Upper lobe of left lung (tissue), 6 donors: Measurements from ENCODE around the gene ZCCHC7. TPM values are rescaled to one million over a fixed set of nuclear protein-coding genes. Genes with fewer than 3 reads are reported as not detected.
"Not testable (repeated sequence)": the region's sequence is repeated elsewhere in the genome, so short reads cannot be mapped to it uniquely, and the experiment has no call there.

Source experiments
- ATAC-seq, 2 donors: fragments of 200-7000 bp; cut with Tn5 transposase; one replicate each; pipeline ENCODE4 v1.9.1; 2022; ENCODE audit warnings: mild to moderate bottlenecking in 2 of 2, moderate library complexity in 2 of 2; ENCODE audit not compliant: low FRiP score in 2 of 2
- DNase-seq, 2 donors: peaks; one replicate each; pipeline ENCODE4 v3.0.0-alpha.2; 2019 to 2020
- H3K27ac ChIP-seq, 4 donors: fragments of 200-600 bp; sonication (generic); one replicate each; pipeline ENCODE4 v1.5.1; 2016 to 2019
- H3K27me3 ChIP-seq, 4 donors: fragments of 200-600 bp; sonication (generic); one replicate each; pipeline ENCODE4 v1.5.1; 2017 to 2019
- H3K36me3 ChIP-seq, 4 donors: fragments of 200-600 bp; sonication (generic); one replicate each; pipeline ENCODE4 v1.5.1; 2016 to 2019
- H3K4me1 ChIP-seq, 4 donors: fragments of 200-600 bp; sonication (generic); one replicate each; pipeline ENCODE4 v1.5.1; 2018 to 2019
- H3K4me3 ChIP-seq, 4 donors: fragments of 200-600 bp; sonication (generic); one replicate each; pipeline ENCODE4 v1.5.1; 2017 to 2019; ENCODE audit warnings: mild to moderate bottlenecking in 2 of 4, moderate library complexity in 1 of 4
- H3K9me3 ChIP-seq, 4 donors: fragments of 200-600 bp; sonication (generic); one replicate each; pipeline ENCODE4 v1.5.1; 2018 to 2019
- EP300 ChIP-seq, 4 donors: sonication (generic); formaldehyde crosslinking; IDR thresholded peaks; one replicate each; pipeline ENCODE4 v1.5.1; 2017; ENCODE audit warnings: antibody characterized with exemption in 4 of 4, control low read depth in 2 of 4
- POLR2A ChIP-seq, 4 donors: fragments of 450-650 bp; IDR thresholded peaks; one replicate each; pipeline ENCODE4 v1.5.1; 2016 to 2017; ENCODE audit warnings: antibody characterized with exemption in 4 of 4, mild to moderate bottlenecking in 2 of 4
- POLR2AphosphoS5 ChIP-seq, 2 donors: sonication (generic); formaldehyde crosslinking; IDR thresholded peaks; one replicate each; pipeline ENCODE4 v1.5.1; 2017; ENCODE audit warnings: antibody characterized with exemption in 2 of 2
- WGBS, 2 donors: methylation state at CpG; one replicate each; pipeline ENCODE4 v1.1.5; 2017 to 2018; 5-methylcytosine and 5-hydroxymethylcytosine counted together
- total RNA-seq, 6 donors: library from RNA; depleted of rRNA in 4 of 6; stranded (reverse); fragments of >200 nt in 4 of 6; gene quantifications; one replicate each; pipeline versions ENCODE4 v1.1.0 to v1.2.1, GENCODE V29; 2016 to 2021
- TF ChIP-seq, protein P1 (sequence below), 6 experiments: fragments of 450-650 bp in 4 of 6; fragments of 200-600 bp in 2 of 6; sonication (generic) in 2 of 6; IDR thresholded peaks; one replicate each; pipeline ENCODE4 v1.5.1; 2016 to 2019; ENCODE audit warnings: antibody characterized with exemption in 6 of 6
- donor health status: DM: no; HTN: no; CAD: no; lungs with moderate emphysema.
- donor health status: DM: no; HTN: yes; CAD: no; lungs with severe emphysema.

The ZCCHC7 gene
- total RNA-seq, 6 donors from 2014 or later = 11.1 to 44.0 (median 18.7) TPM

DNA sequence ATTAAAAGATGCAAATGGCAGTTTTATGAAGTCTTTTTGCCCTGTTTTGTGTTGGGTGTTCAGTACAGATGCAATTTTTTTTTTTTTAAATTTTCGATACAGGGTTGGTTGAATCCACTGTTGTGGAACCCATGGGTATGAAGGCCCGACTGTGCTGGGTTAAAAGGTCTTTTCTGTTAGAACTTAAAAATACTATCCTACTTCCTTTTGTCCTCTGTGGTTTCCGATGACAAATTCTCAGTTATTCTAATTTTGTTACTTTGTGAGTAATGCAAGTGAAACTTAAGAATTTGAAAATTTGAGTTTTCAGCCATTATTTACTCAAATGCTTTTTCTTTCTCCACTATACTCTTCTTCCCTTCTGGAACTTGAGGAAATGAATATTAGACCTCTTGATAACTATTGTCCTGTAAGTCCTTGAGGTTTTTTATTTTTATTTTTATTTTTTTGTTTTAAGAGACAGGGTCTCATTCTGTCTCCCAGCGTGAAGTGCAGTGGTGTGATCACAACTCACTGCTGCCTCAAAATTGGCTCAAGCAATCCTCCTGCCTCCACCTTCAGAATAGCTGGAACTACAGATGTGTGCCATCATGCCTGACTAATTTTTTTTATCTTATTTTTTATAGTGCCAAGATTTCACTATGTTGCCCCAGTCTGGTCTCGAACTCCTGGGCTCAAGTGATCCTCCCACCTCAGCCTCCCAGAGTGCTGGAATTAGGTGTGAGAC, 67.5 kb downstream of the ZCCHC7 start:
- no peaks in the 10 kb centered on the region for H3K27me3 ChIP-seq
- H3K4me1 ChIP-seq = no peaks in the 10 kb centered on the region
- no peak for ATAC-seq
- DNase-seq = no peak
- peaks cover 0 to 4% (median 1%) of the 10 kb centered on the region in 4 donors for H3K36me3 ChIP-seq
- no peak overlapping the region for H3K4me3 ChIP-seq
- H3K27ac ChIP-seq = no peak overlapping the region
- TF ChIP-seq EP300 (IDR thresholded peaks at IDR 0.05) = no peak
- TF ChIP-seq POLR2AphosphoS5 (IDR thresholded peaks at IDR 0.05) = no peak
- TF ChIP-seq POLR2A (IDR thresholded peaks at IDR 0.05) = no peak
- TF ChIP-seq, protein P1, sequence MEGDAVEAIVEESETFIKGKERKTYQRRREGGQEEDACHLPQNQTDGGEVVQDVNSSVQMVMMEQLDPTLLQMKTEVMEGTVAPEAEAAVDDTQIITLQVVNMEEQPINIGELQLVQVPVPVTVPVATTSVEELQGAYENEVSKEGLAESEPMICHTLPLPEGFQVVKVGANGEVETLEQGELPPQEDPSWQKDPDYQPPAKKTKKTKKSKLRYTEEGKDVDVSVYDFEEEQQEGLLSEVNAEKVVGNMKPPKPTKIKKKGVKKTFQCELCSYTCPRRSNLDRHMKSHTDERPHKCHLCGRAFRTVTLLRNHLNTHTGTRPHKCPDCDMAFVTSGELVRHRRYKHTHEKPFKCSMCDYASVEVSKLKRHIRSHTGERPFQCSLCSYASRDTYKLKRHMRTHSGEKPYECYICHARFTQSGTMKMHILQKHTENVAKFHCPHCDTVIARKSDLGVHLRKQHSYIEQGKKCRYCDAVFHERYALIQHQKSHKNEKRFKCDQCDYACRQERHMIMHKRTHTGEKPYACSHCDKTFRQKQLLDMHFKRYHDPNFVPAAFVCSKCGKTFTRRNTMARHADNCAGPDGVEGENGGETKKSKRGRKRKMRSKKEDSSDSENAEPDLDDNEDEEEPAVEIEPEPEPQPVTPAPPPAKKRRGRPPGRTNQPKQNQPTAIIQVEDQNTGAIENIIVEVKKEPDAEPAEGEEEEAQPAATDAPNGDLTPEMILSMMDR (IDR thresholded peaks at IDR 0.05) = no peak
- H3K9me3 ChIP-seq = no peaks in the 10 kb centered on the region
- 81 to 84% methylated on average over 5 of the region's 5 CpGs for WGBS, 2 donors

DNA sequence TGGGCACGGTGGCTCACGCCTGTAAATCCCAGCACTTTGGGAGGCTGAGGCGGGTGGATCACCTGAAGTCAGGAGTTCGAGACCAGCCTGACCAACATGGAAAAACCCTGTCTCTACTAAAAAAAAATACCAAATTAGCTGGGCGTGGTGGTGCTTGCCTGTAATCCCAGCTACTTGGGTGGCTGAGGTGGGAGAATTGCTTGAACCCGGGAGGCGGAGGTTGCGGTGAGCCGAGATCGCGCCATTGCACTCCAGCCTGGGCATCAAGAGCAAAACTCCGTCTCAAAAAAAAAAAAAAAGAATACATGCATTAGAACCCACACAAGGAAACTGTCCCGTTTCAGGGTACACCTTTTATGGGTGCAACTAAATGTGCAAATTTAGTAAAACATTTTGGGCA, 70.4 kb downstream of the ZCCHC7 start:
- DNase-seq, H3K9me3 ChIP-seq, ATAC-seq, H3K27me3 ChIP-seq, H3K4me3 ChIP-seq, H3K36me3 ChIP-seq, H3K27ac ChIP-seq, H3K4me1 ChIP-seq: not testable (repeated sequence)
- 94 to 98% methylated on average over 13 of the region's 13 CpGs for WGBS, 2 donors

- no peak for ATAC-seq
- Histone ChIP-seq H3K27me3 (no peaks in the 10 kb centered on the region), H3K36me3 (peaks cover 0 to 4% (median 3%) of the 10 kb centered on the region in 4 donors), H3K4me3 (no peak overlapping the region), H3K9me3 (no peaks in the 10 kb centered on the region), H3K27ac (no peak overlapping the region), H3K4me1 (no peaks in the 10 kb centered on the region)
- 91 to 97% methylated on average over 4 of the region's 4 CpGs for WGBS, 2 donors
- no peak for DNase-seq
- TF ChIP-seq EP300 (IDR thresholded peaks at IDR 0.05) (no peak), POLR2A (IDR thresholded peaks at IDR 0.05) (no peak), POLR2AphosphoS5 (IDR thresholded peaks at IDR 0.05) (no peak)
- TF ChIP-seq, protein P1 (IDR thresholded peaks at IDR 0.05) = no peak
Observed at GRCh38 chr9:37191403-37192089, 71.2 kb downstream of the ZCCHC7 start.

DNA sequence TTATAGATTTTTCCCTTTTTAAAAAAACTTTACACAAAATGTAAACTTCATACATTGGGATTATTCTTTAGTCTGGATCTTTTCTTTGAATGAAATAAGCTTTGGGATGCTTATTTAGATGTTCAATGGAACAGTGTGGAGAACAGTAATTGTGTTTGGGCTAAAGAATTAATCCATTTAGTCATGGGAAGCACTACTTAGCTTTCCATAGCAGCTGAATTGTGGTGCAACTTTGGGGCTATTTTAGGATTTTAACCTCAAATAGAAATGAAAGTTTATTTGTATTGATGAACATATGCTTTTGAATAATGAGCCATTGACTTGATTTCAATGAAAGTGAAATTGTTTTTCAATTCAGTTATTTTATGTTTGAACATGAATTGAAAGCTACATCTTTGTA, 72.4 kb downstream of the ZCCHC7 start:
- Histone ChIP-seq H3K4me3 (no peak overlapping the region), H3K9me3 (no peaks in the 10 kb centered on the region), H3K27me3 (no peaks in the 10 kb centered on the region), H3K27ac (no peak overlapping the region), H3K4me1 (peaks cover 0 to 7% (median 6%) of the 10 kb centered on the region in 4 donors), H3K36me3 (peaks cover 0 to 4% (median 3%) of the 10 kb centered on the region in 4 donors)
- DNase-seq (no peak), ATAC-seq (no peak)
- TF ChIP-seq POLR2A (IDR thresholded peaks at IDR 0.05) (no peak), POLR2AphosphoS5 (IDR thresholded peaks at IDR 0.05) (no peak), EP300 (IDR thresholded peaks at IDR 0.05) (no peak)
- TF ChIP-seq, protein P1 (IDR thresholded peaks at IDR 0.05) = no peak

DNA sequence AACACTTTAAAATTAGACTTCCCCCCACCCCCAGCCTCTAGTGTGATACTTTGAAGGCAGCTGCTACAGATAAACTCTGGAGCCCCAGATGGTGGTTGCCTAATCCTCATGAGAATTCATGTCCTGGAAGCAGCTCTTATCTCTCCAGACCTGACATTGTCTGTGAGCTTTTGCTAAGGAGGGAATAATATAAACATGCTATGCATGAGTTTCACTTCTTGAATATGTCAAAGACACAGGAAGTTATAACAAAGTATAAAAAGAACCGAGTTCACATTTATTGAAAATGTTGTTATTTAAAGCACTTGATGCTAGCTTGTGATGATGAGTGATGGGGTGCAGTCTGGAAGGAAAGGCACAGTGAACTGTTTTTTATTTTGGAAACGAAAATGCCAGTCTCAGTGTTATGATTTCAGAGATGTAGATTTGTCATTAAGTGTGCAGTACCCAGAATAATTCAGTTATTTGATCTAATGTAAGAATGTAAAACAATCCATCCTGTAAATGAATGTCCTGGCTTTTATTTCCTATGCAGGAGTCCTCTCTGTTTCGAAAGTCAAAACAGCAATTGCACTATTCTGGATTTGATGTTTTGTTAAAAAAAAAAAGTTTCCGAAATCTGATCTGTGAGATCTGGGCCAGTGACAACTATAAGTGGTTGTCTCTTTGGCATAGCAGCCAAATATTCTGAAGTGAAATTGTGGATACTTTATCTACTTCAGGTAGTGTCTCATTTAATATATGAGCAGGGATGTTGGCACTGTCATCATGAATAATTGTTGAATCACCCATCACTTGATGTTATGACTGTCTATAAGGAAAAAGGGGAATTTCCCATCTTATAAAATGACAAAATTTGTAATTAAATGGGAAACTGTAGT, 77.0 kb downstream of the ZCCHC7 start:
- ATAC-seq (no peak), DNase-seq (no peak)
- H3K4me1 ChIP-seq = peaks cover 0 to 20% (median 16%) of the 10 kb centered on the region in 4 donors
- H3K27ac ChIP-seq = peak overlapping the region in 1 of 4 donors; percentile 36
- H3K9me3 ChIP-seq = no peaks in the 10 kb centered on the region
- no peaks in the 10 kb centered on the region for H3K27me3 ChIP-seq
- WGBS, 2 donors = 34 to 38% methylated on average over 4 of the region's 4 CpGs
- H3K4me3 ChIP-seq = no peak overlapping the region
- TF ChIP-seq EP300 (IDR thresholded peaks at IDR 0.05) (no peak), POLR2AphosphoS5 (IDR thresholded peaks at IDR 0.05) (no peak), POLR2A (IDR thresholded peaks at IDR 0.05) (no peak)
- TF ChIP-seq, protein P1 (IDR thresholded peaks at IDR 0.05) = no peak
- peaks cover 0 to 2% (median 0%) of the 10 kb centered on the region in 4 donors for H3K36me3 ChIP-seq
